Glutamatergic neuron (in vitro differentiated cells): ENCODE results near the gene PTPN14. TPM values are rescaled to one million over a fixed set of nuclear protein-coding genes. Genes with fewer than 3 reads are reported as not detected.

Experiments
- DNase-seq: peaks from one replicate; pipeline ENCODE4 v3.0.0; 2022
- H3K27ac Mint-ChIP-seq: one replicate; pipeline ENCODE4 v1.8.0; 2020; ENCODE audit warnings: mild to moderate bottlenecking, mixed read lengths, inconsistent platforms; ENCODE audit not compliant: unreplicated experiment
- H3K27me3 Mint-ChIP-seq: one replicate; pipeline ENCODE4 v1.8.0; 2020; ENCODE audit warnings: mild to moderate bottlenecking, moderate library complexity, mixed read lengths, inconsistent platforms; ENCODE audit not compliant: unreplicated experiment
- H3K36me3 Mint-ChIP-seq: one replicate; pipeline ENCODE4 v1.8.0; 2020; ENCODE audit warnings: mild to moderate bottlenecking, mixed read lengths, inconsistent platforms; ENCODE audit not compliant: unreplicated experiment
- H3K4me1 Mint-ChIP-seq: one replicate; pipeline ENCODE4 v1.8.0; 2020; ENCODE audit warnings: mild to moderate bottlenecking, low read depth, mixed read lengths, inconsistent platforms; ENCODE audit not compliant: unreplicated experiment
- H3K4me3 Mint-ChIP-seq: one replicate; pipeline ENCODE4 v1.8.0; 2020; ENCODE audit warnings: mild to moderate bottlenecking, mixed read lengths, inconsistent platforms; ENCODE audit not compliant: unreplicated experiment
- H3K9me3 Mint-ChIP-seq: one replicate; pipeline ENCODE4 v1.8.0; 2020; ENCODE audit warnings: mild to moderate bottlenecking, moderate library complexity, mixed read lengths, inconsistent platforms; ENCODE audit not compliant: unreplicated experiment
- total RNA-seq: library from RNA; stranded (reverse); fragmentation: NEBNext Ultra II Directional; extraction: Animal tissue kit (Norgen Biotek cat#: 25700); gene quantifications from one replicate; pipeline ENCODE4 v1.2.1, GENCODE V29; 2021; ENCODE audit not compliant: unreplicated experiment
- TF ChIP-seq, protein P1 (sequence below): fragments of 200-600 bp; sonication (generic); IDR thresholded peaks from one replicate; pipeline ENCODE4 v1.5.0; 2021; ENCODE audit not compliant: partially characterized antibody, unreplicated experiment

PTPN14 gene
- total RNA-seq, 1 donor from 2014 or later: 1.7 TPM

GRCh38 chr1:214404154-214404553, 147.2 kb downstream of the PTPN14 start:
- no peaks in the 10 kb centered on the region for H3K9me3 Mint-ChIP-seq
- H3K4me3 Mint-ChIP-seq: no peak overlapping the region

DNA sequence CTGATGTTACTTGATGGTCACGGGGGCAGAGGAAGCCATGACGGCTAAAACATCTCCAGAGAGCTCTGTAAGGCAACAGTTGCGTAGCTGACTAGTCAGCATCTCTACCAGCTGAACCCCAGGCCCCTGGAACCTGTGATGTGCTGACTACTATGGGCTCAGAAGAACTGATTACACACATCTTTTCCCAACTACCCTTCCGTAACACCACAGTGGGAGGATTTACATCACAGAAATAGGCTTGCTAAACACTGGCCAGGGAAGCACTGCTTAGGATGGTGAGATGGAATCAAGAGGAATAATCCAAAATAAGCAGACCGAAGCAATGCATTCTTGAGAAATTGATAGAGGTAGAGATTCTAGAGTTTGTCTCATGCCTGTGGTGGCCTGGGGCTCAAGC, 148.0 kb downstream of the PTPN14 start:
- Mint-ChIP-seq H3K4me3 (no peak overlapping the region), H3K27me3 (no peaks in the 10 kb centered on the region), H3K4me1 (peaks cover 8% of the 10 kb centered on the region), H3K27ac (no peak overlapping the region), H3K36me3 (no peaks in the 10 kb centered on the region), H3K9me3 (no peaks in the 10 kb centered on the region)
- TF ChIP-seq, protein P1, sequence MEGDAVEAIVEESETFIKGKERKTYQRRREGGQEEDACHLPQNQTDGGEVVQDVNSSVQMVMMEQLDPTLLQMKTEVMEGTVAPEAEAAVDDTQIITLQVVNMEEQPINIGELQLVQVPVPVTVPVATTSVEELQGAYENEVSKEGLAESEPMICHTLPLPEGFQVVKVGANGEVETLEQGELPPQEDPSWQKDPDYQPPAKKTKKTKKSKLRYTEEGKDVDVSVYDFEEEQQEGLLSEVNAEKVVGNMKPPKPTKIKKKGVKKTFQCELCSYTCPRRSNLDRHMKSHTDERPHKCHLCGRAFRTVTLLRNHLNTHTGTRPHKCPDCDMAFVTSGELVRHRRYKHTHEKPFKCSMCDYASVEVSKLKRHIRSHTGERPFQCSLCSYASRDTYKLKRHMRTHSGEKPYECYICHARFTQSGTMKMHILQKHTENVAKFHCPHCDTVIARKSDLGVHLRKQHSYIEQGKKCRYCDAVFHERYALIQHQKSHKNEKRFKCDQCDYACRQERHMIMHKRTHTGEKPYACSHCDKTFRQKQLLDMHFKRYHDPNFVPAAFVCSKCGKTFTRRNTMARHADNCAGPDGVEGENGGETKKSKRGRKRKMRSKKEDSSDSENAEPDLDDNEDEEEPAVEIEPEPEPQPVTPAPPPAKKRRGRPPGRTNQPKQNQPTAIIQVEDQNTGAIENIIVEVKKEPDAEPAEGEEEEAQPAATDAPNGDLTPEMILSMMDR: no peak
- no peak for DNase-seq

More at GRCh38 chr1:214404154-214404553, 147.2 kb downstream of the PTPN14 start:
- TF ChIP-seq, protein P1: no peak
- no peaks in the 10 kb centered on the region for H3K36me3 Mint-ChIP-seq
- H3K4me1 Mint-ChIP-seq: peaks cover 8% of the 10 kb centered on the region
- no peak for DNase-seq
- H3K27ac Mint-ChIP-seq: no peak overlapping the region
- H3K27me3 Mint-ChIP-seq: no peaks in the 10 kb centered on the region

GRCh38 chr1:214402613-214403083, 148.8 kb downstream of the PTPN14 start:
- no peaks in the 10 kb centered on the region for H3K36me3 Mint-ChIP-seq
- H3K27ac Mint-ChIP-seq: no peak overlapping the region
- no peaks in the 10 kb centered on the region for H3K27me3 Mint-ChIP-seq
- DNase-seq: no peak
- no peaks in the 10 kb centered on the region for H3K9me3 Mint-ChIP-seq
- peaks cover 8% of the 10 kb centered on the region for H3K4me1 Mint-ChIP-seq
- TF ChIP-seq, protein P1: no peak
- no peak overlapping the region for H3K4me3 Mint-ChIP-seq

- Mint-ChIP-seq H3K36me3 (no peaks in the 10 kb centered on the region), H3K9me3 (no peaks in the 10 kb centered on the region), H3K4me3 (no peak overlapping the region), H3K4me1 (peaks cover 8% of the 10 kb centered on the region), H3K27me3 (no peaks in the 10 kb centered on the region), H3K27ac (no peak overlapping the region)
- TF ChIP-seq, protein P1: no peak
- DNase-seq: no peak
These were observed 149.7 kb downstream of the PTPN14 start for GRCh38 chr1:214401666-214402065.

DNA sequence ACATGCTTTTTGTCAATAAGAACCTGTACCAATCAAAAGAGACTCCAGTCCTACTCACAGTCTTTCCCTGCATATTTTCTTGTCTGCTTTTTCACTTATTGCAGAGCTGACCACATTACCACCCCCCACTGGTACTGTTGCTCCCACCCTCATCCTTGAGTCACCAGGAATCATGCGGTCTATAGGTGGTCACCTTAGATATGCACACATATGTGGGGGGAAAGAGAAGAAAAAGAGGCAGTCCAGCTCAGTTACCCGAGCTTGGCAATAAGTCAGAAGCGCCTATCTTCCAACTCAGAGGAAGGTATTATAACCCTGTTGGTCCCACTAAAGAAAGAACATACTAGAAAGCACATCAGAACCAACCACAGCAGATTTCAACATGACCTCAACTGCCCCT, 151.3 kb downstream of the PTPN14 start:
- no peaks in the 10 kb centered on the region for H3K36me3 Mint-ChIP-seq
- TF ChIP-seq, protein P1: no peak
- no peak overlapping the region for H3K27ac Mint-ChIP-seq
- H3K4me1 Mint-ChIP-seq: peaks cover 7% of the 10 kb centered on the region
- H3K27me3 Mint-ChIP-seq: no peaks in the 10 kb centered on the region
- DNase-seq: no peak
- no peak overlapping the region for H3K4me3 Mint-ChIP-seq
- no peaks in the 10 kb centered on the region for H3K9me3 Mint-ChIP-seq
